OCI-LY1 (cell line): ENCODE measurements around the gene RAB38.

ENCODE experiments used
- CTCF ChIP-seq: fragments of 200-600 bp; sonication (generic), shearing (Covaris generic); IDR thresholded peaks from 2 replicates; pipeline ENCODE4 v1.5.1; 2017; ENCODE audit warnings: mild to moderate bottlenecking, antibody characterized with exemption, low read length, moderate library complexity, mixed read lengths
- EZH2 ChIP-seq: fragments of 200-600 bp; sonication (generic), shearing (Covaris generic); IDR thresholded peaks from 2 replicates; pipeline ENCODE4 v1.8.0; 2017; ENCODE audit warnings: borderline replicate concordance, mixed run types, mild to moderate bottlenecking, antibody characterized with exemption, low read length, moderate library complexity, mixed read lengths

GRCh38 chr11:88102598-88102934 is 72.7 kb downstream of the RAB38 start:
- TF ChIP-seq CTCF = no peak
- no peak for TF ChIP-seq EZH2
